Measurements from ENCODE around the gene DNAJA4. TPM values are rescaled to one million over a fixed set of nuclear protein-coding genes. Genes with fewer than 3 reads are reported as not detected.

DNAJA4 gene
- total RNA-seq, 1 donor from 2014 or later = 85.9 TPM

GRCh38 chr15:78266229-78266628 lies 1.9 kb downstream of the DNAJA4 start:
- intact Hi-C loops (cut with micrococcal nuclease) = no loop called here
- no peak for DNase-seq
- peak; percentile 0 for ATAC-seq

GRCh38 chr15:78266806-78267205 lies 2.4 kb downstream of the DNAJA4 start:
- no peak for DNase-seq
- intact Hi-C loops (cut with micrococcal nuclease) = no loop called here
- ATAC-seq = no peak

DNA sequence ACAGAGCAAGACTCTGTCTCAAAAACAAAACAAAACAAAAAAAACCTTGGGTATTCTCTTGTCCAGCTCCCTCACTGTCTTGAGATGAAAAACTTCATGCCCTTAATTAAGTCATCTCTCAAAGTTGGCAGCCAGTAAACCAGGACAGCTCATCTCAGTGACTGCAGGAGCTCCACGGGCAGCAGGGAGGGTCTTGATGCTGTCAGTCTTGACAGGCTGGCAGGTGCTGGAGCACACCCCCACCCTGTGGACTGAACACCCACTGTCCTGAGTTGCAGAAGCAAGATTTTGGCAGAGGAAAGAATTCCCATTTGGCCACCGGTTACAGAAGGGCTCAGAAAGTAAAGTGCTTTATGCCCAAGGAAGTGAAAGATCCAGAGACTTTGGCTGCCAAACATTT lies 8.0 kb downstream of the DNAJA4 start:
- intact Hi-C loops (cut with micrococcal nuclease) = no loop called here
- DNase-seq = no peak
- no peak for ATAC-seq

- ATAC-seq (no peak), DNase-seq (no peak)
- intact Hi-C loops (cut with micrococcal nuclease) = no loop called here
These were observed 8.4 kb downstream of the DNAJA4 start for GRCh38 chr15:78272776-78273175.

- intact Hi-C loops (cut with micrococcal nuclease) = no loop called here
- DNase-seq (no peak), ATAC-seq (no peak)
These were observed 10.6 kb downstream of the DNAJA4 start for GRCh38 chr15:78274994-78275393.

GRCh38 chr15:78276064-78276943 lies 11.9 kb downstream of the DNAJA4 start:
- intact Hi-C loops (cut with micrococcal nuclease) = no loop called here
- no peak for ATAC-seq
- no peak for DNase-seq

DNA sequence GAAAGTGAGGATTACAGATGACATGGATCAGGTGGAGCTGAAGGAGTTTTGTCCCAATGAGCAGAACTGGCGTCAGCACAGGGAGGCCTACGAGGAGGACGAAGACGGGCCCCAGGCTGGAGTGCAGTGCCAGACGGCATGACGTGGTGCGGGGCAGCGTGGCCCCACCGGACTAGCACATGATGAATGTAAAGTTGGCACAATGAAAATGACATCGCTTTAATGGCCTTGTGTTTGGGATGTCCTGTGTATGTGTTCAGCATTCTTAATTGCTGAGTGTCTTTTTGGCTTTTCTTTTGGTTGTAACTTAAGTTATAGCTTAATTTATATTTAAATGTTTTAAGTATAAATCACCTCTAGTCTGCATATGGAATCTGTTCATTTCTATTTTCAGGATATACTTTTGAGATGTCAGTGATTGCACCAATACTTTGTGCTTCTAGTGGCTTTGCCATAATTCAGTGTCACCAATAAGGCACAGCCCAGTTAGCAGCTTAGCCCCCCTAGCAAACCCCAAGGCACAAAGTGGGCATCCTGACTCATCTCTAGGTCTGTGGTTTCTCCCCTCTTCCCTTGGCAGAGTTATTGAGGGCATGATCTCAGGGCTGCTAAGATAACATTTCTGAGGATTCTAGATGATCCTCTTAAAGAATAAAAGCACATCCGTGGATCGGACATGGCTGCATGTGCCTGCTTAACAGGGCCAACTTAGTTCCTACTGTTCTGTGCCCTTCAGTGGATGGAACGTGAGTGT lies 16.1 kb downstream of the DNAJA4 start:
- intact Hi-C loops (cut with micrococcal nuclease) = no loop called here
- DNase-seq = no peak
- ATAC-seq = no peak

GRCh38 chr15:78282324-78282723 lies 18.0 kb downstream of the DNAJA4 start:
- no peak for ATAC-seq
- no peak for DNase-seq
- intact Hi-C loops (cut with micrococcal nuclease) = no loop called here

GRCh38 chr15:78284758-78285157 lies 20.4 kb downstream of the DNAJA4 start:
- intact Hi-C loops (cut with micrococcal nuclease) = no loop called here
- no peak for ATAC-seq
- DNase-seq = no peak

GRCh38 chr15:78290222-78290621 lies 25.9 kb downstream of the DNAJA4 start:
- ATAC-seq = no peak
- DNase-seq = no peak
- intact Hi-C loops (cut with micrococcal nuclease) = no loop called here

GRCh38 chr15:78291052-78291451 lies 26.7 kb downstream of the DNAJA4 start:
- intact Hi-C loops (cut with micrococcal nuclease) = no loop called here
- DNase-seq (no peak), ATAC-seq (no peak)

DNA sequence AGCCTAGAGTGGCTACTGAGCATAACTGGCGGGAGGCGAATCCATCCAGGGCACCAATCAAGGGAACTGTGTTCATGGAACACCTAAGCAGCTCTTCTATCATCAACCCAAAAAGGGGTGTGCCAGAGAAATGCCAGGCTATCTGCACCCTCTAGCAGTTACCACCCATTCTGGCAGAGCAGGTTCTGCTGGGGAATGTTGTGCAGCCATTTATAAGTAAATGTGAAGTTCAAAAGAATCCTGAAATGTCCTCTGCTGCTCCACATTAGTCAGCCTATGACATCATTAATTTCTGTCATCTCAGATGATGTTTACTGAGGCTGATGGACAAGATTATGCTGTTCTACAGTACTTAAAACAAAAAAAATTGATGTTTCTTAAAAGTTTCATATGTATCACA lies 27.3 kb downstream of the DNAJA4 start:
- ATAC-seq (peak; percentile 67), DNase-seq (no peak)
- intact Hi-C loops (cut with micrococcal nuclease) = no loop called here

DNA sequence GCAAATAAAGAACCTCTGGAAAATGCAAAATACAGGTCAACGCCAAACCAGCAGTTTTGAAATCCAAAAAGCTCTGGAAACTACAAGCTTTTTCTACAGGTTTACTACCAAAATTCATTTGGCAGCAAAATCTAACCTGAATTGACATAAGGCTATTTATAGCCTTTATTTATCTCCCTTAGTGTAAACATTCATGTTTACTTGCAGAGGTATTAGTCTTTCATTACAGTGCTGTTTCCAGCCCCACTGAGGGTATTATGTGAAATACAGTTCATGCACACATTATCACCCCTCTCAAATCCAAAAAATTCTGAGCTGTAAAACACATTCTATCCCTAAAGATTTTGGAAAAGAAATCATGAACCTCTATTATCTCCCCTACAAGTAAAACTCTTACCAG lies 27.9 kb downstream of the DNAJA4 start:
- intact Hi-C loops (cut with micrococcal nuclease) = no loop called here
- ATAC-seq = no peak
- DNase-seq = no peak

GRCh38 chr15:78299101-78299930 lies 35.0 kb downstream of the DNAJA4 start, which contains the start of gene SKIC8:
SKIC8 (minus strand) TSS chr15:78299609; CDS start chr15:78295686, 3,923 bp downstream.
- intact Hi-C loops (cut with micrococcal nuclease) = no loop called here
- ATAC-seq (peak; percentile 99), DNase-seq (peak; percentile 95)

- intact Hi-C loops (cut with micrococcal nuclease) = no loop called here
- no peak for ATAC-seq
These were observed 37.0 kb downstream of the DNAJA4 start for GRCh38 chr15:78301326-78301725.

GRCh38 chr15:78301828-78302227 lies 37.5 kb downstream of the DNAJA4 start:
- ATAC-seq (no peak), DNase-seq (no peak)
- intact Hi-C loops (cut with micrococcal nuclease) = no loop called here

More at GRCh38 chr15:78301326-78301725, 37.0 kb downstream of the DNAJA4 start:
- no peak for DNase-seq

DNA sequence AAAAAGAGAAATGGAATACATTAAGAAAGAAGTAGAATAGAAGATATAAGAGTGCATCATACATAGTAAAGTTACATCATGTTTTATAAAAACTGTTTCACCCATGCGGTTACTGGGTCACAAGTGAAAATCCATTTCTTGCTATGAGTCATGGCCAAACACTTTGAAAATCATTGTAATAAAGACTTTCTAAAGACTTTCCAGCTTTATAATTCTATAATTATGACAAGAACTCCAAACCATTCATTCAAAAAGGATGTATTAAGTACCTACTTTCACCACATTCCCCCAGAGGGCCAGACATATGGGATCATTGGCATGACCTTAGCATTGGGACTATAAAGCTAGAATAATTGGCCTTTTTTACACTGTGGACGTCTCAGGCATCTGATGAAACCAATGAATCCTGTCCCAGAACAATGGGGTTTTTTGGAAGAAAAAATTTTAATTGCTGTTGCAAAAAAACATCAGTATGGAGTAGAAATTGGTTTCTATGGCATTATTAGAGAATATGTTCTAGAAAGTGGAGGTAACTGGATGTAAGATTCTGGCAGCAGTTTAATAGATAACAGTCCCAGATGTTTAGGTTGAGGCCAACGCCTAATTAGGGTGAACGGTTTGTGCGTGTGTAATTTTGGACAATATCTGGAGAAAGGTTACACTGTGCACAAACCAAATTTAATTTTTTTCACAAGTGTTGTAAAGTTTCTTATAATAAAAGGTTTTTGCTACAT lies 38.4 kb downstream of the DNAJA4 start:
- intact Hi-C loops (cut with micrococcal nuclease) = no loop called here
- no peak for DNase-seq
- no peak for ATAC-seq

DNA sequence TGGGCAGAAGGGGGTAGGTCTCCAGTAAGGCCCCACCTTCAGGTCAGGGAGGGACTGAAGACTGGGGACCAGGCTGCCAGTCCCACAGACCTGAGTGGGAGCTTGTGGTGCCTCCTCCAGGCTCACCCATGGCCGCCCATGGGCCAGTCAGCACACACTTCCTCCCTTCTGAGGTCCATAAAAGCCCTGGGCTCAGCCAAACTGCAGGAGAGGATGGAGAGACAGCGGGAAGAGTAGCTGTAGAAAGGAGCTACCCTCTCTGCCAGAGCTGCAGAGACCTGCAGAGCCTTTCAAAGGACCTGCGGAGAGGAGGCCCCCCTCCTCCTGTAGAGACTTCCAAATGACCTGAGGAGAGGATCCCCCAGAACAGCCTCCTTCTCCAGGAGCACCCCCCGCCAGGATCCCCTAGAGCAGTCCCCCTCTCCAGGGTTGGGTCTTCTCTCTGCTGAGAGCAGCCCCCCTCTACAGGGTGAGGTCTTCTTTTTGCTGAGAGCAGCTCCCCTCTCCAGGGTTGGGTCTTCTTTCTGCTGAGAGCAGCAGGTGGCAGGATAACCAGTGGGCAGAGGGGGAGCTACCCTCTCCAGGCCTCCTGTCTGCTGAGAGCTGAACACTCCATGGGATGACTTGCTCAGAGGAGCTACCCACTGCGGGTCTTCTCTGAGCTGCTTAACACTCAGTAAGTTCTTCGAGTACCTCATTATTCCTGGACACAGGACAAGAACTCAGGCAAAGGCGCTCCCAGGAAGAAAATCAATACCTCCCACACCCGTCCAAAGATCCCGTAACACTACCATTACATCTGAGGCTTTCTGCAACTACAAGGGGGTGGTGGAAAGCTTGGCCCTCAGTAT lies 40.1 kb downstream of the DNAJA4 start:
- ATAC-seq (no peak), DNase-seq (no peak)
- intact Hi-C loops (cut with micrococcal nuclease) = loop anchor here (5.0 kb wide), 1 partner anchor 118 kb away; no protein-coding TSS in a partner anchor
